Glutamatergic neuron (in vitro differentiated cells): ENCODE data around the gene RADIL. TPM values are rescaled to one million over a fixed set of nuclear protein-coding genes. Genes with fewer than 3 reads are reported as not detected.

Experiments
- DNase-seq: peaks from one replicate; pipeline ENCODE4 v3.0.0; 2022
- H3K27ac Mint-ChIP-seq: one replicate; pipeline ENCODE4 v1.8.0; 2020; ENCODE audit warnings: mild to moderate bottlenecking, mixed read lengths, inconsistent platforms; ENCODE audit not compliant: unreplicated experiment
- H3K27me3 Mint-ChIP-seq: one replicate; pipeline ENCODE4 v1.8.0; 2020; ENCODE audit warnings: mild to moderate bottlenecking, moderate library complexity, mixed read lengths, inconsistent platforms; ENCODE audit not compliant: unreplicated experiment
- H3K36me3 Mint-ChIP-seq: one replicate; pipeline ENCODE4 v1.8.0; 2020; ENCODE audit warnings: mild to moderate bottlenecking, mixed read lengths, inconsistent platforms; ENCODE audit not compliant: unreplicated experiment
- H3K4me1 Mint-ChIP-seq: one replicate; pipeline ENCODE4 v1.8.0; 2020; ENCODE audit warnings: mild to moderate bottlenecking, low read depth, mixed read lengths, inconsistent platforms; ENCODE audit not compliant: unreplicated experiment
- H3K4me3 Mint-ChIP-seq: one replicate; pipeline ENCODE4 v1.8.0; 2020; ENCODE audit warnings: mild to moderate bottlenecking, mixed read lengths, inconsistent platforms; ENCODE audit not compliant: unreplicated experiment
- H3K9me3 Mint-ChIP-seq: one replicate; pipeline ENCODE4 v1.8.0; 2020; ENCODE audit warnings: mild to moderate bottlenecking, moderate library complexity, mixed read lengths, inconsistent platforms; ENCODE audit not compliant: unreplicated experiment
- total RNA-seq: library from RNA; stranded (reverse); fragmentation: NEBNext Ultra II Directional; extraction: Animal tissue kit (Norgen Biotek cat#: 25700); gene quantifications from one replicate; pipeline ENCODE4 v1.2.1, GENCODE V29; 2021; ENCODE audit not compliant: unreplicated experiment
- TF ChIP-seq, protein P1 (sequence below): fragments of 200-600 bp; sonication (generic); IDR thresholded peaks from one replicate; pipeline ENCODE4 v1.5.0; 2021; ENCODE audit not compliant: partially characterized antibody, unreplicated experiment

RADIL gene
- total RNA-seq, 1 donor from 2014 or later: 31.3 TPM

DNA sequence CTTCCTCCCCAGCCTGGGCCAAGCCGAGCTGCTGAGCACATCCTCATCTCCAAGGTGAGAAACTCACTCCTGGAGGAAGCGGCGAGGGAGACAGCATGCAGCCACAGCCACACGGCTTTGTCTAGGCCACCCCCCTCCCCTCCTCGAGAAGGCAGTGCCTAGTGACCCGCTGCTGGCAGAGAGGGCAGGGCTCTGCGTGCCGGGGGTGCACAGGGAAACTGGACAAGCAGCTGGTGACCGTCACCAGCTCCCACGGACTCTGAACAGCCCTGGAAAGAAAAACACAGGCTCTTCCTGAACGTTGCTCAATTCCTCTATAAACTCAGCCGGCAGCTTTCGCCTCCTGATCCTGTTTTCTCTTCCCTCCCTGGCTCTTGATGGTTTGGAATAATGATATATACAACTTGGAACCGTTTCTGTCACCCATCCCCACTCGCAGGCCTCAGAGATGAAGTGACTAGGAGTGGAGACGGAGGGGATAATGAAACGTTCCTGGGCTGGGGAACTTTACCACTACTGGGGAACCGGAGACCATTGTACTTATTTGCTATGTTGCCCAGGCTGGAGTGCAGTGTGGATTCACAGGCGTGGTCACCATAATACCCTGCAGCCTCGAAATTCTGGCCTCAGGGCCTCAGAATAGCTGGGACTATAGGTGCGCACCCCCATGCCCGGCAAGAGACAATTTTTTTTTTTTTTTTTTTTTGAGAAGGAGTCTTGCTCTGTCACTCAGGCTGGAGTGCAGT, 41.0 kb downstream of the RADIL start:
- Mint-ChIP-seq H3K27me3 (peaks cover 4% of the 10 kb centered on the region), H3K9me3 (peaks cover 7% of the 10 kb centered on the region), H3K4me1 (peaks cover 20% of the 10 kb centered on the region), H3K27ac (no peak overlapping the region), H3K4me3 (no peak overlapping the region), H3K36me3 (no peaks in the 10 kb centered on the region)
- DNase-seq: no peak
- TF ChIP-seq, protein P1, sequence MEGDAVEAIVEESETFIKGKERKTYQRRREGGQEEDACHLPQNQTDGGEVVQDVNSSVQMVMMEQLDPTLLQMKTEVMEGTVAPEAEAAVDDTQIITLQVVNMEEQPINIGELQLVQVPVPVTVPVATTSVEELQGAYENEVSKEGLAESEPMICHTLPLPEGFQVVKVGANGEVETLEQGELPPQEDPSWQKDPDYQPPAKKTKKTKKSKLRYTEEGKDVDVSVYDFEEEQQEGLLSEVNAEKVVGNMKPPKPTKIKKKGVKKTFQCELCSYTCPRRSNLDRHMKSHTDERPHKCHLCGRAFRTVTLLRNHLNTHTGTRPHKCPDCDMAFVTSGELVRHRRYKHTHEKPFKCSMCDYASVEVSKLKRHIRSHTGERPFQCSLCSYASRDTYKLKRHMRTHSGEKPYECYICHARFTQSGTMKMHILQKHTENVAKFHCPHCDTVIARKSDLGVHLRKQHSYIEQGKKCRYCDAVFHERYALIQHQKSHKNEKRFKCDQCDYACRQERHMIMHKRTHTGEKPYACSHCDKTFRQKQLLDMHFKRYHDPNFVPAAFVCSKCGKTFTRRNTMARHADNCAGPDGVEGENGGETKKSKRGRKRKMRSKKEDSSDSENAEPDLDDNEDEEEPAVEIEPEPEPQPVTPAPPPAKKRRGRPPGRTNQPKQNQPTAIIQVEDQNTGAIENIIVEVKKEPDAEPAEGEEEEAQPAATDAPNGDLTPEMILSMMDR: no peak

- H3K4me3 Mint-ChIP-seq: no peak overlapping the region
- peaks cover 10% of the 10 kb centered on the region for H3K9me3 Mint-ChIP-seq
- TF ChIP-seq, protein P1: no peak
- H3K27ac Mint-ChIP-seq: no peak overlapping the region
- H3K27me3 Mint-ChIP-seq: peaks cover 5% of the 10 kb centered on the region
- DNase-seq: no peak
- H3K4me1 Mint-ChIP-seq: peaks cover 27% of the 10 kb centered on the region
- H3K36me3 Mint-ChIP-seq: no peaks in the 10 kb centered on the region
Observed at GRCh38 chr7:4841836-4842235, 41.7 kb downstream of the RADIL start.

DNA sequence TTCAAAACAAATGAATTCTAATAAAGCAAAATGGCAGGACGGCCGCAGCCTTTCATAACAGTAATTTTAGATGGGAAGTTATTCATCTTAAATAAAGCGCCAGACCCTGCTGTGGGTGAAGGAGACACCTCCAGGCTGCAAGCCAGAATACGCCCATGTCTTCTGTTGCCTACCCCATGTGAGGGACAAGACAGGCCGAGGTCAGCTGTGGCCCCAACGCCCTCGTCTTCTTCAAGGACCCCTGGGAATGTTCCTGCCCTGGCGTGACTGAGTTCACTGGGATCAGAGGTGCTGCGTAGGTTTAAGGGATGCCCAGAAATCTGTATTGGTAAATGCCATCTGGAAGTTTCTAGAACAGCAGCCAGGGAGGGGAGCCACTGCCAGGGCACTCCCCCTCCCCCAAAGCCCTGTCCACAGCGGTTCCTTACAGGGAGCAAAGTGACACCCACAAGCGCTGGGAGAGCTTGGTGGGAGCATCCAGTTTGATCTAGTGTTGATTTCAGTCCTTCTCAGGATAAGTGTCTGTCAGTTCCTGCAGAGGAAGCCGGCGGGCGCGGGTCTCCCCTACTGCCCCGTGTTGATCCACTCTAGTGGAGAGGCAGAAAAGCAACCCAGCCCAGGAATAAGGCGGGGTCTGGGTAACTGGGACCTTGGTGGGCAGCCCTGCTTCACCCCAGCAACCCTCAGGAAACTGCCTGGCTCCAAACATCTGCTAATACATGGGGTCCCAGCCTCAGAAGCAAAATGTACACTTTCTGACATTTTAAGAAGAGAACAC, 42.3 kb downstream of the RADIL start:
- no peak for DNase-seq
- Mint-ChIP-seq H3K36me3 (no peaks in the 10 kb centered on the region), H3K27me3 (peaks cover 5% of the 10 kb centered on the region), H3K4me3 (no peak overlapping the region), H3K9me3 (peaks cover 10% of the 10 kb centered on the region), H3K27ac (no peak overlapping the region), H3K4me1 (peaks cover 29% of the 10 kb centered on the region)
- TF ChIP-seq, protein P1: no peak

- peaks cover 10% of the 10 kb centered on the region for H3K9me3 Mint-ChIP-seq
- H3K27ac Mint-ChIP-seq: no peak overlapping the region
- H3K4me3 Mint-ChIP-seq: no peak overlapping the region
- H3K4me1 Mint-ChIP-seq: peaks cover 23% of the 10 kb centered on the region
- peaks cover 8% of the 10 kb centered on the region for H3K27me3 Mint-ChIP-seq
- H3K36me3 Mint-ChIP-seq: no peaks in the 10 kb centered on the region
- DNase-seq: no peak
- TF ChIP-seq, protein P1: no peak
Observed at GRCh38 chr7:4840079-4840501, 43.4 kb downstream of the RADIL start.
